Measurements from ENCODE around the gene RGP1. TPM values are rescaled to one million over a fixed set of nuclear protein-coding genes. Genes with fewer than 3 reads are reported as not detected.

RGP1 gene
- total RNA-seq, 2 experiments from 2014 or later: 13.5 to 27.1 TPM

GRCh38 chr9:35726931-35727330, 22.2 kb upstream of the RGP1 start:
- H3K79me2 ChIP-seq (ENCODE audit: insufficient read depth, low read depth, low read length): peaks cover 51% of the 10 kb centered on the region
- H3K9me3 ChIP-seq (ENCODE audit: low read length): no peaks in the 10 kb centered on the region
- BruUV-seq (replicated peaks): no TSS peak
- H4K20me1 ChIP-seq (ENCODE audit: insufficient read depth, low read length): peaks cover 15% of the 10 kb centered on the region; the same call in 1 of the 2 replicates
- peak overlapping the region; percentile 46 for H3K27ac ChIP-seq (ENCODE audit: low read depth, low read length, poor library complexity, severe bottlenecking)
- CTCF ChIA-PET (ENCODE audit: unreplicated experiment): interaction anchor here (0.9 to 2.2 kb wide), 6 partner anchors 22 to 111 kb away, joined by 3 to 10 read pairs (median 4); partner anchors contain the start of genes GBA2 and RGP1
- no peak overlapping the region for H2AFZ ChIP-seq (ENCODE audit: low read length)
- H3K4me1 ChIP-seq (ENCODE audit: insufficient read depth, low read length, poor library complexity, severe bottlenecking): peaks cover 48% of the 10 kb centered on the region
- H3K36me3 ChIP-seq (ENCODE audit: insufficient read depth, low read length): peaks cover 51% of the 10 kb centered on the region
- H3K9me2 ChIP-seq (ENCODE audit: insufficient read depth, low read length): no peaks in the 10 kb centered on the region
- DNase-seq (ENCODE audit: low spot score): peak; percentile 72
- intact Hi-C loops (cut with micrococcal nuclease; ENCODE audit: unreplicated experiment): no loop called here
- peak overlapping the region; percentile 97 for H3K4me2 ChIP-seq (ENCODE audit: low read length)
- TF ChIP-seq CTCF (conservative IDR thresholded peaks at IDR 0.05; ENCODE audit: low read length): peak; percentile 75
- no peak for TF ChIP-seq EZH2phosphoT487 (IDR thresholded peaks at IDR 0.05; ENCODE audit: borderline replicate concordance, low read depth, low read length)
- POLR2A ChIA-PET: interaction anchor here (0.7 to 1.8 kb wide), 9 partner anchors 9 to 71 kb away, joined by 3 to 5 read pairs (median 3); partner anchors contain the start of genes GBA2 and RGP1
- peak overlapping the region; percentile 89 for H3K4me3 ChIP-seq (ENCODE audit: low read depth, low read length, poor library complexity, severe bottlenecking)

GRCh38 chr9:35727676-35728040, 21.4 kb upstream of the RGP1 start:
- H3K4me3 ChIP-seq (ENCODE audit: low read depth, low read length, poor library complexity, severe bottlenecking): peak overlapping the region; percentile 89
- DNase-seq (ENCODE audit: low spot score): no peak
- peaks cover 15% of the 10 kb centered on the region; the same call in 1 of the 2 replicates for H4K20me1 ChIP-seq (ENCODE audit: insufficient read depth, low read length)
- BruUV-seq (replicated peaks): no TSS peak
- no peak overlapping the region for H2AFZ ChIP-seq (ENCODE audit: low read length)
- peaks cover 44% of the 10 kb centered on the region for H3K36me3 ChIP-seq (ENCODE audit: insufficient read depth, low read length)
- ChIA-PET POLR2A (interaction anchor here (0.7 to 2.4 kb wide), 16 partner anchors 10 to 134 kb away, joined by 3 to 18 read pairs (median 4); partner anchors contain the start of genes ARHGEF39, CA9, GBA2 and RGP1), CTCF (ENCODE audit: unreplicated experiment) (interaction anchor here (0.8 to 2.2 kb wide), 12 partner anchors 22 to 111 kb away, joined by 3 to 13 read pairs (median 4); partner anchors contain the start of genes ARHGEF39, GBA2 and RGP1)
- no peak for TF ChIP-seq EZH2phosphoT487 (IDR thresholded peaks at IDR 0.05; ENCODE audit: borderline replicate concordance, low read depth, low read length)
- TF ChIP-seq CTCF (conservative IDR thresholded peaks at IDR 0.05; ENCODE audit: low read length): no peak
- H3K9me3 ChIP-seq (ENCODE audit: low read length): no peaks in the 10 kb centered on the region
- no peaks in the 10 kb centered on the region for H3K9me2 ChIP-seq (ENCODE audit: insufficient read depth, low read length)
- intact Hi-C loops (cut with micrococcal nuclease; ENCODE audit: unreplicated experiment): loop anchor here (2.0 kb wide), 1 partner anchor 69 kb away; the partner anchor contains the start of genes CCDC107 and RMRP
- H3K4me1 ChIP-seq (ENCODE audit: insufficient read depth, low read length, poor library complexity, severe bottlenecking): peaks cover 48% of the 10 kb centered on the region
- H3K27ac ChIP-seq (ENCODE audit: low read depth, low read length, poor library complexity, severe bottlenecking): peak overlapping the region; percentile 46
- peaks cover 51% of the 10 kb centered on the region for H3K79me2 ChIP-seq (ENCODE audit: insufficient read depth, low read depth, low read length)
- H3K4me2 ChIP-seq (ENCODE audit: low read length): peak overlapping the region; percentile 97
